Measurements from ENCODE around the gene IDH1.

IDH1 gene

GRCh38 chr2:208189810-208190503 is 64.9 kb downstream of the IDH1 start, which contains the start of gene C2orf80:
TSS of gene C2orf80 (minus strand) at chr2:208190030. CDS start at chr2:208186986, 3,044 bp downstream.
- no peak for TF ChIP-seq CTCF (IDR thresholded peaks at IDR 0.05; ENCODE audit: low read length, missing control alignments)
- no peak for DNase-seq (ENCODE audit: low read depth)
- H3K4me3 ChIP-seq (replicated peaks; ENCODE audit: low read depth, low read length) = no peak within 1 kb of the TSS

- DNase-seq (ENCODE audit: low read depth) = no peak
- no peak for TF ChIP-seq CTCF (IDR thresholded peaks at IDR 0.05; ENCODE audit: low read length, missing control alignments)
- H3K4me3 ChIP-seq (replicated peaks; ENCODE audit: low read depth, low read length) = no peak overlapping the region
Measured at GRCh38 chr2:208189069-208189809, 65.6 kb downstream of the IDH1 start.

GRCh38 chr2:208186893-208187292 is 68.0 kb downstream of the IDH1 start:
- H3K4me3 ChIP-seq (replicated peaks; ENCODE audit: low read depth, low read length) = no peak overlapping the region
- TF ChIP-seq CTCF (IDR thresholded peaks at IDR 0.05; ENCODE audit: low read length, missing control alignments) = no peak
- DNase-seq (ENCODE audit: low read depth) = no peak

DNA sequence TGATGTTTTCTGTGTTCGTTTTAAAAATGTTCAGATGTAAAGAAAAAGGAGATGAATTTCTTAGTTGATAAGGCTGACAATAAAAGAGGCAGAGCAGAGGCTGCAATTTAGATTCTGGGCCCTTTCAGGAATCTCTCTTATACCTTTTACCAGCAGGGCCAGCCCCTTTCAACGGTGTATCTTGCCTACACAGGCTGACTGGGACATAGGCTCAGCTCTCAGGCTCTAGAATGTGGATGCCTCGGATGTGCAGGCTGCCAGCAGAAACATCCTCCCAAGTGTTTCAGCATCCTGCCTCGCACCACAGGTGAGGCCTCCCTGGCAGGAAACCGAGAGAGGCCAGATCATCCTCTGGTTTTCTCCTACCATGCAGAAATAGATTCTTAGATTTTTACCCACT is 68.4 kb downstream of the IDH1 start:
- no peak for TF ChIP-seq CTCF (IDR thresholded peaks at IDR 0.05; ENCODE audit: low read length, missing control alignments)
- no peak overlapping the region for H3K4me3 ChIP-seq (replicated peaks; ENCODE audit: low read depth, low read length)
- DNase-seq (ENCODE audit: low read depth) = no peak

All from fibroblast of pulmonary artery (primary cell).